HepG2 (cell line): ENCODE results near the gene KCTD5. TPM values are rescaled to one million over a fixed set of nuclear protein-coding genes. Genes with fewer than 3 reads are reported as not detected.

ENCODE experiments used
- HES4 ChIP-seq: sonication (generic); formaldehyde crosslinking; IDR thresholded peaks from 2 replicates; pipeline ENCODE4 v1.9.0; 2021; ENCODE audit warnings: mild to moderate bottlenecking, missing genetic modification reagents, borderline replicate concordance
- MED8 ChIP-seq: sonication (generic); formaldehyde crosslinking; IDR thresholded peaks from 2 replicates; pipeline ENCODE4 v1.8.1; 2023; ENCODE audit warnings: mild to moderate bottlenecking, missing genetic modification reagents; ENCODE audit not compliant: insufficient replicate concordance
- RAD51 ChIP-seq: fragments of 450-650 bp; IDR thresholded peaks from 2 replicates; pipeline ENCODE4 v1.6.1; 2016; ENCODE audit warnings: borderline replicate concordance
- ZBTB21 ChIP-seq: sonication (generic); formaldehyde crosslinking; IDR thresholded peaks from 2 replicates; pipeline ENCODE4 v1.4.0; 2020; ENCODE audit warnings: missing genetic modification reagents
- polyA plus RNA-seq, 8 experiments: library from polyadenylated mRNA; depleted of rRNA in 3 of 8; stranded (reverse) in 7 of 8; unstranded in 1 of 8; fragments of >200 nt; fragmentation: Illumina TruSeq in 4 of 8; extraction: Trizol in 4 of 8; gene quantifications; 2 replicates each; pipeline versions ENCODE4 v1.2.1 to v1.2.3, GENCODE V29; 2011 to 2016; ENCODE audit warnings: low read depth in 4 of 8, missing spikeins in 1 of 8, mixed read lengths in 1 of 8; ENCODE audit not compliant: insufficient read depth in 1 of 8
- total RNA-seq, 5 experiments: library from RNA; depleted of rRNA; stranded (reverse); fragments of >200 nt; fragmentation: Illumina TruSeq; extraction: Trizol; gene quantifications; 2 replicates each; pipeline ENCODE4 v1.2.3, GENCODE V29; 2016; ENCODE audit warnings: low read depth in 1 of 5
- TF ChIP-seq, protein P1 (sequence below): sonication (generic); formaldehyde crosslinking; IDR thresholded peaks from 2 replicates; pipeline ENCODE4 v1.4.0; 2020; ENCODE audit warnings: missing genetic modification reagents
- TF ChIP-seq, protein P2 (sequence below): sonication (generic); formaldehyde crosslinking; IDR thresholded peaks from 2 replicates; pipeline ENCODE4 v1.8.0; 2022; ENCODE audit warnings: missing genetic modification reagents, mild to moderate bottlenecking, inconsistent platforms, borderline replicate concordance
- TF ChIP-seq, protein P3 (sequence below): sonication (generic); formaldehyde crosslinking; IDR thresholded peaks from 2 replicates; pipeline ENCODE4 v1.8.0; 2022; ENCODE audit warnings: missing genetic modification reagents, mild to moderate bottlenecking, borderline replicate concordance
- TF ChIP-seq, protein P4 (sequence below): sonication (generic); formaldehyde crosslinking; IDR thresholded peaks from 2 replicates; pipeline ENCODE4 v1.4.0; 2020; ENCODE audit warnings: mild to moderate bottlenecking, missing genetic modification reagents
- TF ChIP-seq, protein P5 (sequence below): sonication (generic); formaldehyde crosslinking; conservative IDR thresholded peaks from 2 replicates; pipeline ENCODE4 v1.5.0; 2020; ENCODE audit warnings: missing genetic modification reagents
- TF ChIP-seq, protein P6 (sequence below): sonication (generic); formaldehyde crosslinking; conservative IDR thresholded peaks from 2 replicates; pipeline ENCODE4 v1.8.0; 2022; ENCODE audit warnings: missing genetic modification reagents

KCTD5 gene
- total and polyA plus RNA-seq, 2 of the 13 experiments (the other 11 are each of a cell fraction or from before 2014, with no cell fraction given): 25.4 to 29.8 TPM

DNA sequence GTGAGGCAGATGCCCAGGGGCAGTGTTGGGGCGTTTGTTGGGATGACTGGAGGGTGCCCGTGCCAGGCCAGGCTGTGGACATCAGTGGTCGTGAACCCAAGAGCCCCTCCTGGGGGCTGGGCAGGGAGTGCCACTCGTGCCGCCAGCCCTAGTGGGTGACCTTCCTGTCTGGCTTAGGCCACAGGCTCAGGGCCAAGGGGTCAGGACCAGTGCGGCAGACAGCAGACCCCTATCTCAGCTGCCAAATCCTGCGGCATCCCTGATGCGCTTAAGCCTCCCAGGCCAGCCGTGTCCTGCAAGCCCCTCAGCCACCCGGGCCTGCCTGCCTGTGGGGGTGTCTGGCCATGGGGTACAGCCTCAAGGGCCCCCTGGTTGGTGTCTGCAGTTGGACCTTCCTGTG lies 23.0 kb downstream of the KCTD5 start (continued):
- TF ChIP-seq, protein P1, sequence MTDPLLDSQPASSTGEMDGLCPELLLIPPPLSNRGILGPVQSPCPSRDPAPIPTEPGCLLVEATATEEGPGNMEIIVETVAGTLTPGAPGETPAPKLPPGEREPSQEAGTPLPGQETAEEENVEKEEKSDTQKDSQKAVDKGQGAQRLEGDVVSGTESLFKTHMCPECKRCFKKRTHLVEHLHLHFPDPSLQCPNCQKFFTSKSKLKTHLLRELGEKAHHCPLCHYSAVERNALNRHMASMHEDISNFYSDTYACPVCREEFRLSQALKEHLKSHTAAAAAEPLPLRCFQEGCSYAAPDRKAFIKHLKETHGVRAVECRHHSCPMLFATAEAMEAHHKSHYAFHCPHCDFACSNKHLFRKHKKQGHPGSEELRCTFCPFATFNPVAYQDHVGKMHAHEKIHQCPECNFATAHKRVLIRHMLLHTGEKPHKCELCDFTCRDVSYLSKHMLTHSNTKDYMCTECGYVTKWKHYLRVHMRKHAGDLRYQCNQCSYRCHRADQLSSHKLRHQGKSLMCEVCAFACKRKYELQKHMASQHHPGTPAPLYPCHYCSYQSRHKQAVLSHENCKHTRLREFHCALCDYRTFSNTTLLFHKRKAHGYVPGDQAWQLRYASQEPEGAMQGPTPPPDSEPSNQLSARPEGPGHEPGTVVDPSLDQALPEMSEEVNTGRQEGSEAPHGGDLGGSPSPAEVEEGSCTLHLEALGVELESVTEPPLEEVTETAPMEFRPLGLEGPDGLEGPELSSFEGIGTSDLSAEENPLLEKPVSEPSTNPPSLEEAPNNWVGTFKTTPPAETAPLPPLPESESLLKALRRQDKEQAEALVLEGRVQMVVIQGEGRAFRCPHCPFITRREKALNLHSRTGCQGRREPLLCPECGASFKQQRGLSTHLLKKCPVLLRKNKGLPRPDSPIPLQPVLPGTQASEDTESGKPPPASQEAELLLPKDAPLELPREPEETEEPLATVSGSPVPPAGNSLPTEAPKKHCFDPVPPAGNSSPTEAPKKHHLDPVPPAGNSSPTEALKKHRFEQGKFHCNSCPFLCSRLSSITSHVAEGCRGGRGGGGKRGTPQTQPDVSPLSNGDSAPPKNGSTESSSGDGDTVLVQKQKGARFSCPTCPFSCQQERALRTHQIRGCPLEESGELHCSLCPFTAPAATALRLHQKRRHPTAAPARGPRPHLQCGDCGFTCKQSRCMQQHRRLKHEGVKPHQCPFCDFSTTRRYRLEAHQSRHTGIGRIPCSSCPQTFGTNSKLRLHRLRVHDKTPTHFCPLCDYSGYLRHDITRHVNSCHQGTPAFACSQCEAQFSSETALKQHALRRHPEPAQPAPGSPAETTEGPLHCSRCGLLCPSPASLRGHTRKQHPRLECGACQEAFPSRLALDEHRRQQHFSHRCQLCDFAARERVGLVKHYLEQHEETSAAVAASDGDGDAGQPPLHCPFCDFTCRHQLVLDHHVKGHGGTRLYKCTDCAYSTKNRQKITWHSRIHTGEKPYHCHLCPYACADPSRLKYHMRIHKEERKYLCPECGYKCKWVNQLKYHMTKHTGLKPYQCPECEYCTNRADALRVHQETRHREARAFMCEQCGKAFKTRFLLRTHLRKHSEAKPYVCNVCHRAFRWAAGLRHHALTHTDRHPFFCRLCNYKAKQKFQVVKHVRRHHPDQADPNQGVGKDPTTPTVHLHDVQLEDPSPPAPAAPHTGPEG (CRISPR knock-in tag): no peak
- TF ChIP-seq, protein P2, sequence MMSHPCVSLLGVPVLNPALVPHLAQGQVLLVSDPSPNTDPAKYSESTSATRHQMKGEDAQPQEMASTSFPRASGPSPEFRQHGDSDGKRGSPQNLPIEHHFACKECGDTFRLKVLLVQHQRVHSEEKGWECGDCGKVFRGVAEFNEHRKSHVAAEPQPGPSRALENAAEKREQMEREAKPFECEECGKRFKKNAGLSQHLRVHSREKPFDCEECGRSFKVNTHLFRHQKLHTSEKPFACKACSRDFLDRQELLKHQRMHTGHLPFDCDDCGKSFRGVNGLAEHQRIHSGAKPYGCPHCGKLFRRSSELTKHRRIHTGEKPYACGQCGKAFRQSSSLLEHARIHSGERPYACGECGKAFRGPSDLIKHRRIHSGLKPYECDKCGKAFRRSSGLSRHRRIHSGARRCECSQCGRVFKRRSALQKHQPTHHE (CRISPR knock-in tag): no peak
- no peak for TF ChIP-seq RAD51
- TF ChIP-seq, protein P3, sequence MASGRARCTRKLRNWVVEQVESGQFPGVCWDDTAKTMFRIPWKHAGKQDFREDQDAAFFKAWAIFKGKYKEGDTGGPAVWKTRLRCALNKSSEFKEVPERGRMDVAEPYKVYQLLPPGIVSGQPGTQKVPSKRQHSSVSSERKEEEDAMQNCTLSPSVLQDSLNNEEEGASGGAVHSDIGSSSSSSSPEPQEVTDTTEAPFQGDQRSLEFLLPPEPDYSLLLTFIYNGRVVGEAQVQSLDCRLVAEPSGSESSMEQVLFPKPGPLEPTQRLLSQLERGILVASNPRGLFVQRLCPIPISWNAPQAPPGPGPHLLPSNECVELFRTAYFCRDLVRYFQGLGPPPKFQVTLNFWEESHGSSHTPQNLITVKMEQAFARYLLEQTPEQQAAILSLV: no peak
- TF ChIP-seq MED8: no peak
- no peak for TF ChIP-seq HES4 (CRISPR knock-in tag)
- no peak for TF ChIP-seq ZBTB21 (CRISPR knock-in tag)
- TF ChIP-seq, protein P4, sequence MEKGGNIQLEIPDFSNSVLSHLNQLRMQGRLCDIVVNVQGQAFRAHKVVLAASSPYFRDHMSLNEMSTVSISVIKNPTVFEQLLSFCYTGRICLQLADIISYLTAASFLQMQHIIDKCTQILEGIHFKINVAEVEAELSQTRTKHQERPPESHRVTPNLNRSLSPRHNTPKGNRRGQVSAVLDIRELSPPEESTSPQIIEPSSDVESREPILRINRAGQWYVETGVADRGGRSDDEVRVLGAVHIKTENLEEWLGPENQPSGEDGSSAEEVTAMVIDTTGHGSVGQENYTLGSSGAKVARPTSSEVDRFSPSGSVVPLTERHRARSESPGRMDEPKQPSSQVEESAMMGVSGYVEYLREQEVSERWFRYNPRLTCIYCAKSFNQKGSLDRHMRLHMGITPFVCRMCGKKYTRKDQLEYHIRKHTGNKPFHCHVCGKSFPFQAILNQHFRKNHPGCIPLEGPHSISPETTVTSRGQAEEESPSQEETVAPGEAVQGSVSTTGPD: no peak
- TF ChIP-seq, protein P5, sequence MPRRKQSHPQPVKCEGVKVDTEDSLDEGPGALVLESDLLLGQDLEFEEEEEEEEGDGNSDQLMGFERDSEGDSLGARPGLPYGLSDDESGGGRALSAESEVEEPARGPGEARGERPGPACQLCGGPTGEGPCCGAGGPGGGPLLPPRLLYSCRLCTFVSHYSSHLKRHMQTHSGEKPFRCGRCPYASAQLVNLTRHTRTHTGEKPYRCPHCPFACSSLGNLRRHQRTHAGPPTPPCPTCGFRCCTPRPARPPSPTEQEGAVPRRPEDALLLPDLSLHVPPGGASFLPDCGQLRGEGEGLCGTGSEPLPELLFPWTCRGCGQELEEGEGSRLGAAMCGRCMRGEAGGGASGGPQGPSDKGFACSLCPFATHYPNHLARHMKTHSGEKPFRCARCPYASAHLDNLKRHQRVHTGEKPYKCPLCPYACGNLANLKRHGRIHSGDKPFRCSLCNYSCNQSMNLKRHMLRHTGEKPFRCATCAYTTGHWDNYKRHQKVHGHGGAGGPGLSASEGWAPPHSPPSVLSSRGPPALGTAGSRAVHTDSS (CRISPR knock-in tag): no peak
- TF ChIP-seq, protein P6, sequence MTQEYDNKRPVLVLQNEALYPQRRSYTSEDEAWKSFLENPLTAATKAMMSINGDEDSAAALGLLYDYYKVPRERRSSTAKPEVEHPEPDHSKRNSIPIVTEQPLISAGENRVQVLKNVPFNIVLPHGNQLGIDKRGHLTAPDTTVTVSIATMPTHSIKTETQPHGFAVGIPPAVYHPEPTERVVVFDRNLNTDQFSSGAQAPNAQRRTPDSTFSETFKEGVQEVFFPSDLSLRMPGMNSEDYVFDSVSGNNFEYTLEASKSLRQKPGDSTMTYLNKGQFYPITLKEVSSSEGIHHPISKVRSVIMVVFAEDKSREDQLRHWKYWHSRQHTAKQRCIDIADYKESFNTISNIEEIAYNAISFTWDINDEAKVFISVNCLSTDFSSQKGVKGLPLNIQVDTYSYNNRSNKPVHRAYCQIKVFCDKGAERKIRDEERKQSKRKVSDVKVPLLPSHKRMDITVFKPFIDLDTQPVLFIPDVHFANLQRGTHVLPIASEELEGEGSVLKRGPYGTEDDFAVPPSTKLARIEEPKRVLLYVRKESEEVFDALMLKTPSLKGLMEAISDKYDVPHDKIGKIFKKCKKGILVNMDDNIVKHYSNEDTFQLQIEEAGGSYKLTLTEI (CRISPR knock-in tag): no peak
